GM12891 (cell line): Measurements from ENCODE around the gene TMCO1.
"Not testable (repeated sequence)": the region's sequence is repeated elsewhere in the genome, so short reads cannot be mapped to it uniquely, and the experiment has no call there.

Source experiments
- DNase-seq: peaks from one replicate; pipeline ENCODE4 v3.0.0; 2011; ENCODE audit warnings: low spot score; ENCODE audit not compliant: insufficient read length
- FAIRE-seq: peaks from 2 replicates; lab custom pipeline; 2011; peaks lifted over from hg19 to GRCh38; lab: Jason Lieb, UNC
- PAX5 ChIP-seq: IDR thresholded peaks from 2 replicates; pipeline ENCODE4 v1.6.1; 2011; ENCODE audit warnings: low read length, moderate library complexity, mild to moderate bottlenecking; ENCODE audit not compliant: insufficient read depth, severe bottlenecking
- POLR2A ChIP-seq: IDR thresholded peaks from 2 replicates; pipeline ENCODE4 v1.6.1; 2011; ENCODE audit warnings: low read depth, low read length, control low read depth
- POLR2AphosphoS5 ChIP-seq: IDR thresholded peaks from 2 replicates; pipeline ENCODE4 v1.6.1; 2011; ENCODE audit warnings: low read depth, low read length, control low read depth
- POU2F2 ChIP-seq: IDR thresholded peaks from 2 replicates; pipeline ENCODE4 v1.6.1; 2011; ENCODE audit warnings: low read depth, mild to moderate bottlenecking, control low read depth, low read length, moderate library complexity
- SPI1 ChIP-seq: IDR thresholded peaks from 2 replicates; pipeline ENCODE4 v1.6.1; 2011; ENCODE audit warnings: low read depth, low read length, control low read depth
- TAF1 ChIP-seq: IDR thresholded peaks from 2 replicates; pipeline ENCODE4 v1.6.1; 2011; ENCODE audit warnings: low read depth, low read length, control low read depth

TMCO1 gene

DNA sequence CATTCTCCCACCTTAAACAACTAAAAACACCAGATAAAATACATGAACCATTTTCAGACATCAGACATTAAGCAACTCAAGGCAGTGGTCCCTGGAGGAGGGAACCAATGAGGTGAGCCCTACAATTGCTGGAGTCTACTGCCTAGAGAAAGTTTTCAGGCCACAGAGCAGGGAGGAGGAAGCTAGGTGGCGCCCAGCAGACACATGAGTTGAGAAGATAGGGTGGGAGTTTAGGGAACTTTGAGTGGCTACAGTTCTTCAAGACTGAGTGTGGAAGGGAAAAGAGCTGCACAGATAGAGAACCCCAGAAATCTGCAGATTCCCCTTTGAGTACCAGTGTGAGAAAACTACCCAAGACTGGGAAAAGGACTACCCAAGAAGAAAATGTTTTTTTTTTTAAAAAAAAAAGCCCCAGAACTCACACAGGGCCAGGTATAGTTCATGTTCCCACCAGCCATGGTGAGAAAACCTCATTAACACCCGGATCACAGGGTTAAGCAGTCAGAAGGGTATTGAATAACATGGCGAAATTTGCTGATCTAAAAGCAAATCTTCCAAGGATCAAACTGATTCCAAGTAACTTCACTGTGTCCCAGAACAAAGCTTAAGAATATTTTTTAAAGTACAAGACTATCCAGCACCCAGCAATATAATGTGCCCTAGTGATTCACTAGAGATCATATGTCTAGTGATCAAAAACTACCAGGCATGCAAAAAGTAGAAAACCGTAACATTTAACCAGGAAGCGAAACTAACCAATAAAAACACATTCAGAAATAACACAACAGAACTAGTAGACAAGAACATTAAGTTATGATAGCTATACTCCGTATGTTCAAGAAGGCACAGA lies 82.3 kb downstream of the TMCO1 start:
- TF ChIP-seq TAF1 (no peak), SPI1 (peak; percentile 80), POLR2AphosphoS5 (no peak), POU2F2 (no peak), PAX5 (no peak), POLR2A (no peak)
- FAIRE-seq: peak; percentile 68
- DNase-seq: no peak

GRCh38 chr1:165683848-165684485 lies 84.7 kb downstream of the TMCO1 start:
- no peak for TF ChIP-seq POLR2AphosphoS5
- no peak for TF ChIP-seq POU2F2
- TF ChIP-seq SPI1: no peak
- no peak for TF ChIP-seq TAF1
- no peak for TF ChIP-seq POLR2A
- no peak for TF ChIP-seq PAX5
- DNase-seq: no peak

GRCh38 chr1:165680773-165681172 lies 87.9 kb downstream of the TMCO1 start:
- DNase-seq, FAIRE-seq: not testable (repeated sequence)

More at GRCh38 chr1:165683848-165684485, 84.7 kb downstream of the TMCO1 start:
- FAIRE-seq: no peak

- DNase-seq (no peak), FAIRE-seq (no peak)
- no peak for TF ChIP-seq POLR2AphosphoS5
- TF ChIP-seq PAX5: no peak
- TF ChIP-seq POLR2A: no peak
- TF ChIP-seq POU2F2: no peak
- TF ChIP-seq TAF1: no peak
- TF ChIP-seq SPI1: no peak
These were observed 88.4 kb downstream of the TMCO1 start for GRCh38 chr1:165680303-165680702.

GRCh38 chr1:165679282-165680036 lies 89.2 kb downstream of the TMCO1 start:
- no peak for FAIRE-seq
- no peak for TF ChIP-seq TAF1
- DNase-seq: no peak

DNA sequence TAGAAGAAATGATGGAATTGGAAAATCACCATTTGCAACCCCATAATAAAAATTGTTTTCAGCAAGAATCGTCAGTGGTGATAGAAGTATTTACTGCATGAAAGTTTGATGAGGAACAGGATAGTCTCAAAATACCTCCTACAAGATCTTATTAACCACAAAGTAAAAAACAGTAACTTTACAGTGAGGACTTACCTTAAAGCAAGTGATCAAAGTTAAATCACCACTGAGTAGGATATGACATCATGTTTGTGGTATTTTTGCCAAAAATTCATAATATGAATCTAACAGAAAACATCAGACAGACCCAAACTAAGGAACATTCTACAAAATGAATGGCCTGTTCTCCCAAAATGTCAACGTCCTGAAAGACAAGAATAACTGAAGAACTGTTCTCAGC lies 90.2 kb downstream of the TMCO1 start:
- no peak for FAIRE-seq
- DNase-seq: no peak
- no peak for TF ChIP-seq TAF1
- TF ChIP-seq POLR2AphosphoS5: no peak
- TF ChIP-seq PAX5: no peak
- no peak for TF ChIP-seq POU2F2
- no peak for TF ChIP-seq SPI1
